ENCODE data around the gene PNPLA3. TPM values are rescaled to one million over a fixed set of nuclear protein-coding genes. Genes with fewer than 3 reads are reported as not detected.

The PNPLA3 gene
- total RNA-seq, 1 experiment from 2014 or later, result 2.9 TPM

GRCh38 chr22:43951391-43951790 is 27.8 kb downstream of the PNPLA3 start:
- no peaks in the 10 kb centered on the region for H3K27me3 ChIP-seq (replicated peaks)
- no peak overlapping the region for H3K27ac ChIP-seq
- no peaks in the 10 kb centered on the region for H3K9me3 ChIP-seq (replicated peaks)
- peaks cover 10% of the 10 kb centered on the region for H3K4me1 ChIP-seq (replicated peaks)
- no peak for DNase-seq (ENCODE audit: low read depth in 1 of 2, low spot score in 2 of 2)
- H3K36me3 ChIP-seq, result peaks cover 3% of the 10 kb centered on the region; the same call in 1 of the 2 replicates
- no peak overlapping the region for H3K4me3 ChIP-seq

GRCh38 chr22:43951966-43952365 is 28.4 kb downstream of the PNPLA3 start:
- Histone ChIP-seq H3K36me3 (peaks cover 3% of the 10 kb centered on the region; the same call in 1 of the 2 replicates), H3K27me3 (replicated peaks) (no peaks in the 10 kb centered on the region), H3K9me3 (replicated peaks) (no peaks in the 10 kb centered on the region), H3K27ac (no peak overlapping the region), H3K4me1 (replicated peaks) (peaks cover 12% of the 10 kb centered on the region), H3K4me3 (no peak overlapping the region)
- DNase-seq (ENCODE audit: low read depth in 1 of 2, low spot score in 2 of 2), result no peak

GRCh38 chr22:43953988-43954785 is 30.6 kb downstream of the PNPLA3 start:
- peak in 1 of 2 experiments; percentile 10 for DNase-seq (ENCODE audit: low read depth in 1 of 2, low spot score in 2 of 2)
- Histone ChIP-seq H3K27ac (no peak overlapping the region), H3K27me3 (replicated peaks) (no peaks in the 10 kb centered on the region)

GRCh38 chr22:43955040-43955882 is 31.7 kb downstream of the PNPLA3 start, which contains the start of gene SAMM50:
Gene SAMM50 (plus strand): TSS chr22:43955442. CDS start chr22:43955578, 136 bp downstream.
- Histone ChIP-seq H3K4me1 (replicated peaks) (peaks cover 12% of the 10 kb centered on the region), H3K27ac (peak within 1 kb of the TSS; percentile 45), H3K27me3 (replicated peaks) (no peaks in the 10 kb centered on the region), H3K9me3 (replicated peaks) (no peaks in the 10 kb centered on the region), H3K4me3 (peak within 1 kb of the TSS; percentile 77), H3K36me3 (peaks cover 3% of the 10 kb centered on the region; the same call in 1 of the 2 replicates)
- peak; percentile 87 to 92 for DNase-seq (ENCODE audit: low read depth in 1 of 2, low spot score in 2 of 2)

More at GRCh38 chr22:43953988-43954785, 30.6 kb downstream of the PNPLA3 start:
- H3K4me3 ChIP-seq, result peak overlapping the region; percentile 77
- peaks cover 3% of the 10 kb centered on the region; the same call in 1 of the 2 replicates for H3K36me3 ChIP-seq
- H3K4me1 ChIP-seq (replicated peaks), result peaks cover 12% of the 10 kb centered on the region
- no peaks in the 10 kb centered on the region for H3K9me3 ChIP-seq (replicated peaks)

- peaks cover 12% of the 10 kb centered on the region for H3K4me1 ChIP-seq (replicated peaks)
- H3K9me3 ChIP-seq (replicated peaks), result no peaks in the 10 kb centered on the region
- DNase-seq (ENCODE audit: low read depth in 1 of 2, low spot score in 2 of 2), result no peak
- peak overlapping the region; percentile 77 for H3K4me3 ChIP-seq
- H3K36me3 ChIP-seq, result peaks cover 3% of the 10 kb centered on the region; the same call in 1 of the 2 replicates
- H3K27me3 ChIP-seq (replicated peaks), result no peaks in the 10 kb centered on the region
- peak overlapping the region; percentile 45; the same call in 1 of the 2 replicates for H3K27ac ChIP-seq
Observed at GRCh38 chr22:43955883-43956782, 32.5 kb downstream of the PNPLA3 start.

- DNase-seq (ENCODE audit: low read depth in 1 of 2, low spot score in 2 of 2), result no peak
- H3K9me3 ChIP-seq (replicated peaks), result no peaks in the 10 kb centered on the region
- H3K4me1 ChIP-seq (replicated peaks), result peaks cover 12% of the 10 kb centered on the region
- H3K36me3 ChIP-seq, result peaks cover 3% of the 10 kb centered on the region; the same call in 1 of the 2 replicates
- no peak overlapping the region for H3K27ac ChIP-seq
- no peaks in the 10 kb centered on the region for H3K27me3 ChIP-seq (replicated peaks)
- no peak overlapping the region for H3K4me3 ChIP-seq
Observed at GRCh38 chr22:43956805-43957463, 33.3 kb downstream of the PNPLA3 start.

- no peak for DNase-seq (ENCODE audit: low read depth in 1 of 2, low spot score in 2 of 2)
- H3K27ac ChIP-seq, result no peak overlapping the region
- H3K36me3 ChIP-seq, result peaks cover 3% of the 10 kb centered on the region; the same call in 1 of the 2 replicates
Observed at GRCh38 chr22:43957871-43958270, 34.3 kb downstream of the PNPLA3 start.

GRCh38 chr22:43964314-43964857 is 40.8 kb downstream of the PNPLA3 start:
- no peak for DNase-seq (ENCODE audit: low read depth in 1 of 2, low spot score in 2 of 2)
- Histone ChIP-seq H3K4me3 (no peak overlapping the region), H3K4me1 (replicated peaks) (no peaks in the 10 kb centered on the region), H3K27ac (no peak overlapping the region), H3K36me3 (peaks cover 57% of the 10 kb centered on the region), H3K9me3 (replicated peaks) (no peaks in the 10 kb centered on the region), H3K27me3 (replicated peaks) (no peaks in the 10 kb centered on the region)

More at GRCh38 chr22:43957871-43958270, 34.3 kb downstream of the PNPLA3 start:
- Histone ChIP-seq H3K4me1 (replicated peaks) (peaks cover 12% of the 10 kb centered on the region), H3K27me3 (replicated peaks) (no peaks in the 10 kb centered on the region), H3K4me3 (no peak overlapping the region), H3K9me3 (replicated peaks) (no peaks in the 10 kb centered on the region)

GRCh38 chr22:43967069-43967468 is 43.5 kb downstream of the PNPLA3 start:
- no peak overlapping the region for H3K4me3 ChIP-seq
- no peaks in the 10 kb centered on the region for H3K27me3 ChIP-seq (replicated peaks)
- H3K4me1 ChIP-seq (replicated peaks), result no peaks in the 10 kb centered on the region
- no peak overlapping the region for H3K27ac ChIP-seq
- H3K9me3 ChIP-seq (replicated peaks), result no peaks in the 10 kb centered on the region
- DNase-seq (ENCODE audit: low read depth in 1 of 2, low spot score in 2 of 2), result no peak
- H3K36me3 ChIP-seq, result peaks cover 75% of the 10 kb centered on the region

- H3K36me3 ChIP-seq, result peaks cover 84% of the 10 kb centered on the region
- no peaks in the 10 kb centered on the region for H3K4me1 ChIP-seq (replicated peaks)
- no peak for DNase-seq (ENCODE audit: low read depth in 1 of 2, low spot score in 2 of 2)
- H3K27me3 ChIP-seq (replicated peaks), result no peaks in the 10 kb centered on the region
- H3K9me3 ChIP-seq (replicated peaks), result no peaks in the 10 kb centered on the region
- no peak overlapping the region for H3K4me3 ChIP-seq
- H3K27ac ChIP-seq, result no peak overlapping the region
Observed at GRCh38 chr22:43968614-43969013, 45.0 kb downstream of the PNPLA3 start.

- Histone ChIP-seq H3K4me1 (replicated peaks) (no peaks in the 10 kb centered on the region), H3K4me3 (no peak overlapping the region), H3K9me3 (replicated peaks) (no peaks in the 10 kb centered on the region), H3K36me3 (peaks cover 84% of the 10 kb centered on the region), H3K27me3 (replicated peaks) (no peaks in the 10 kb centered on the region), H3K27ac (no peak overlapping the region)
- DNase-seq (ENCODE audit: low read depth in 1 of 2, low spot score in 2 of 2), result no peak
Observed at GRCh38 chr22:43969021-43969878, 45.6 kb downstream of the PNPLA3 start.
